HG02885 (cell line): ENCODE measurements around the gene CDON.

Source experiments
- ATAC-seq: cut with Tn5 transposase; IDR thresholded peaks from one replicate; pipeline ENCODE4 v1.9.1; 2021; ENCODE audit warnings: mild to moderate bottlenecking; ENCODE audit not compliant: unreplicated experiment, poor library complexity

Gene CDON, protein sequence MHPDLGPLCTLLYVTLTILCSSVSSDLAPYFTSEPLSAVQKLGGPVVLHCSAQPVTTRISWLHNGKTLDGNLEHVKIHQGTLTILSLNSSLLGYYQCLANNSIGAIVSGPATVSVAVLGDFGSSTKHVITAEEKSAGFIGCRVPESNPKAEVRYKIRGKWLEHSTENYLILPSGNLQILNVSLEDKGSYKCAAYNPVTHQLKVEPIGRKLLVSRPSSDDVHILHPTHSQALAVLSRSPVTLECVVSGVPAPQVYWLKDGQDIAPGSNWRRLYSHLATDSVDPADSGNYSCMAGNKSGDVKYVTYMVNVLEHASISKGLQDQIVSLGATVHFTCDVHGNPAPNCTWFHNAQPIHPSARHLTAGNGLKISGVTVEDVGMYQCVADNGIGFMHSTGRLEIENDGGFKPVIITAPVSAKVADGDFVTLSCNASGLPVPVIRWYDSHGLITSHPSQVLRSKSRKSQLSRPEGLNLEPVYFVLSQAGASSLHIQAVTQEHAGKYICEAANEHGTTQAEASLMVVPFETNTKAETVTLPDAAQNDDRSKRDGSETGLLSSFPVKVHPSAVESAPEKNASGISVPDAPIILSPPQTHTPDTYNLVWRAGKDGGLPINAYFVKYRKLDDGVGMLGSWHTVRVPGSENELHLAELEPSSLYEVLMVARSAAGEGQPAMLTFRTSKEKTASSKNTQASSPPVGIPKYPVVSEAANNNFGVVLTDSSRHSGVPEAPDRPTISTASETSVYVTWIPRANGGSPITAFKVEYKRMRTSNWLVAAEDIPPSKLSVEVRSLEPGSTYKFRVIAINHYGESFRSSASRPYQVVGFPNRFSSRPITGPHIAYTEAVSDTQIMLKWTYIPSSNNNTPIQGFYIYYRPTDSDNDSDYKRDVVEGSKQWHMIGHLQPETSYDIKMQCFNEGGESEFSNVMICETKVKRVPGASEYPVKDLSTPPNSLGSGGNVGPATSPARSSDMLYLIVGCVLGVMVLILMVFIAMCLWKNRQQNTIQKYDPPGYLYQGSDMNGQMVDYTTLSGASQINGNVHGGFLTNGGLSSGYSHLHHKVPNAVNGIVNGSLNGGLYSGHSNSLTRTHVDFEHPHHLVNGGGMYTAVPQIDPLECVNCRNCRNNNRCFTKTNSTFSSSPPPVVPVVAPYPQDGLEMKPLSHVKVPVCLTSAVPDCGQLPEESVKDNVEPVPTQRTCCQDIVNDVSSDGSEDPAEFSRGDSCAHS (N-terminal part only)

DNA sequence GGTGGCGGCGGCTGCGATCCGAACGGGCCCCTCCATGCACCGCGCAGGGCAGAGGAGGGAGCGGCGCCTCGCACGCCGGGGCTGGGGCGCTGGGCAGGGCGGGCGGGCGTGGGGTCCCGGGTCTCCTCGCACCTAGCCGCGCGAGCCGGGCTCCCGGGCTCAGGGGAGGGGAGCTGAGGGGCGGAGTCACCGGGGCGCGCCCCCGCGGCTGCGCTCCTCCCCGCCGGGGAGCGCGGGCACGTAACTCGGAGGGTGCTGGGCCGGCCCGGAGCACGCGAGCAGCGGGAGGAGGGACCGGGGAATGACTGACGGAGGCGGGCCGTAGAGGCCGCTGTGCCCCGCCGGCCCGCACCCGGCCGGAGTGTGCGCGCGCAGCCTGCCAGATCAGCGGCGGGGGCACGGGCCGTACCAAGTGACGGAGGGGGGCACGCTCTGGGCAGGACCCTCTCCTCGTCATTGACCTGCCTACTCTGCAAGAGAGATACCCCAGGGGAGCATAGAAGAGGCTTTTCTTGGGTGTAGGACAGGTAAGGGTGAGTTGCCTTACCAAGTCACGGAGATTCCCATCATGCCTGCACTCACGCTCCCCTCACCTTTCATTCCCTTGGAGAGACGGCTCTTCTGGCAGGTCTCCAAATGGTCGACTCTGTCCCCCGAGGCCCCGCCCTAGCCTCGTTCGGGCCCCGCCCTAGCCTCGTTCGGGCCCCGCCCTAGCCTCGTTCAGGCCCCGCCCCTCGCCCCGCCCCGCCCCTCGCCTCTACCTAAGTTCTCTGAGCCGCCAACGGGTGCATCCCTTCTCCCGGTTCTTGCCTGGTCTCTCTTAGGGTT lies at the start of gene CDON:
TSS of gene CDON (minus strand) at position 188 of the 828 bp plus-strand sequence. CDS start 39,390 bp downstream, outside the sequence.
- ATAC-seq, result peak; percentile 98

DNA sequence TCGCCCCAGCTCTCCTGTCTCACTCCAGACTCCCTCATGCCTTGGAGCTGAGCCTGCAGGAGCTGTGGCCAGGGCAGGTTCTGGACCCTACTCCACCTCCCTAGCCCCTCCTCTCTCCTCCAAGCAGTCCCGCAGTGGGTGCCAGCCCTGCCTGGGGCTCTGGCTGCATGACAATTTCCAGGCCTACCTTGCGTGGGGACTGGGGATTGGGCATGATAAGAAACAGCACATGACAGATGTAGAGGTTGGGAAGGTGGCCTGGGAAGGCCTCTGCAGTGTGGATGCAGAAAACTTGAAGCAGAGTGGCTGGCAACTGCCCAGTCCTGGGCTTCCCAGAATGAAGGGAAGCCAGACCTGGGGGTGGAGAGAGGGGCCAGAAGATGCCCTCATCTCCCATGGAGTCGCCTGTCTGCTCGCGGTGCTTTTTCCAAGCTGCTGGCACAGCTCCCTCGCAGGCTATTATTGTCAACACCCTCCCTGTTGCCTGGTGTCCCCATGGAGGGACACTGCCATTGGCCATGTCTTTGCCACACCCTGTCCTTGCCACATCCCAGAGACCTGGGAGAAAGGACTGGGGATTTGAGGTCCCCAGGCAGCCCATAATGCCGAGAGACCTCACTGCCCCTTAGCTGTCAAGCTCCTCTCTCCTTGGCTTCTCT lies 48.9 kb upstream of the CDON start:
- no peak for ATAC-seq

DNA sequence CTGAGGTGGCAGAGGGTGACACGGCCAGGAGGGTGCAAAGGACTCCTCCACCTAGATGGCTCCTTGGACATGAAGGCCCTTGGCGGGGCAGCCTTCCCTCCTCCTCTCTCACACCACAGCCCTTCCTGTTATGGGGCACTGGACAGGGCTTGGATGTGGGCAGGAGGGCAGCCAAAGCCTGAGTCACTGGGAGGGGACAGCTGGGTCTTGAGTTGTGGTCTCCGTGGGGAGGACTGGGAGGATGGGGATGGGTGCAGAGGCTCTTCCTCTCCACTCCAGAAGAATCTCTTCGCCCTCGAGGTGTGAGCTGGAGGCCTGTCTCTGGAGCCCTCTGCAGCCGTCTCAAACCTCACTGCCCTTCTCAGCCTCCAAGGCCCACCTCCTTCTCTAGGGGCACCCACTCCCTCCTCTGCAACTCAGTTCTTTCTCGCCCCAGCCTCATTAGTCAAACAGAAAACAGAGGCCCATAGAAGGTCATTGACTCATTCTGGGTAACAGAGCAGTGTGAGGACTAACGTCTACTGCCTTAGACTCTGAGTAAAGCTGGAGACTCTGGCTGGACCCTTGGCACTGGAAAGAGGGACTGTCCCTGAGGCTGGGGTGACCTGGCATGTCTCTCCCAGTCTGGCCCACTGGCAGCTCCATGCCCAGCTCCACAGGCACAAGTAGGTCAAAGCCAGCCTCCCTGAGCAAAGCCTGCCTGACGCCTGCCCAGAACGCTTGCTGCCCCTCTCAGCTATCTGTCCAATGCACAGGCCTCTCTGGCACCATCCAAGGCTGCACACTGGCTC lies 47.5 kb upstream of the CDON start:
- ATAC-seq, result peak; percentile 58

DNA sequence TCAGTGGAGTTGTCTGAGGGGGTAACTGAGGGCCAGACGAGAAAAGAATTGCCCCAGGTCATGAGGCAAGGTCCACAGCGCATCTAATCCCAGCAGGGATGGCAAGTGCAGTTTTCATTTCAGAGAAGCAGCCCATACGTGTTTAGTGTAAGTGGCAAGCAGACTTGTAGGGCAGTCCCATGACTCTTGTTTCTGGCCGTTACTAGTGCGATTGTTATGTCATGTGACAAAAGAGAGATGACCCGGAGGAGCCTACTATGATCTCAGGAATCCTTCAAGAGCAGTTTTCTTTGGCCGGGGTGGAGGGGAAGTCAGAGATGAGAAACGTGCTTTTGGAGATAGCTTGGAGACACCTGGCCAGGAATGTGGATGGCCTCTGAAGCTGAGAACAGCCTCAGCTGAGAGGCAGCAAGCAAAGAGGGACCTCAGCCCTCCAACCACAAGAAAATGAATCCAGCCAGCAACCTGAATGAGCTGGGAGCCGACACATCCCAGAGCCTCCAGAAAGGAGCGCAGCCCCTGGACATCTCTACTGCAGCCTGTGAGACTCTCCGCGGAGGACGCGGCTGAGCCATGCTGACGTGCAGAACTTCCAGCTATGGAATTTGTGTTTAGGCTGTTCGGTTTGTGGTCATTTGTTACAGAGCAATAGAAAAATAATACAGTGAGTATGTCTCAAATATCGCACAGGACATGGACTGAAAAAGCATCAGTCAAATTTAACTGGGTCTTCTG lies 44.1 kb upstream of the CDON start:
- ATAC-seq, result no peak

DNA sequence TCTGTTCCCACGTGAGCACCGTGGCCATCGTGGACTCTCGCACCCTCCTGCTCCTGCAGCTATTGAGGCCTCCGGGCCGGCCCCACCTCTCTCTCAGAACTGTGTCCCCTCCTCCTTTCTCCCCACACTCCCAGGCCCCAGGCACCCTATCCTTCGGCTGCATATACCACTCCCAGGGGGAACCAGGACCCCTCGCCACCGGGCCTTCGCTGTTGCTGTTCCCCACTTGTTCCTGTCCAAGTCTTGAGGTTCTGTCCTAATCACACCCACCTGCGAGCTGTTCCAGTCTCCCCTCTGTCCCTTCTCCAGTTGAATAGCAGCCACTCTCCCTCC lies 43.0 kb upstream of the CDON start:
- ATAC-seq, result no peak

DNA sequence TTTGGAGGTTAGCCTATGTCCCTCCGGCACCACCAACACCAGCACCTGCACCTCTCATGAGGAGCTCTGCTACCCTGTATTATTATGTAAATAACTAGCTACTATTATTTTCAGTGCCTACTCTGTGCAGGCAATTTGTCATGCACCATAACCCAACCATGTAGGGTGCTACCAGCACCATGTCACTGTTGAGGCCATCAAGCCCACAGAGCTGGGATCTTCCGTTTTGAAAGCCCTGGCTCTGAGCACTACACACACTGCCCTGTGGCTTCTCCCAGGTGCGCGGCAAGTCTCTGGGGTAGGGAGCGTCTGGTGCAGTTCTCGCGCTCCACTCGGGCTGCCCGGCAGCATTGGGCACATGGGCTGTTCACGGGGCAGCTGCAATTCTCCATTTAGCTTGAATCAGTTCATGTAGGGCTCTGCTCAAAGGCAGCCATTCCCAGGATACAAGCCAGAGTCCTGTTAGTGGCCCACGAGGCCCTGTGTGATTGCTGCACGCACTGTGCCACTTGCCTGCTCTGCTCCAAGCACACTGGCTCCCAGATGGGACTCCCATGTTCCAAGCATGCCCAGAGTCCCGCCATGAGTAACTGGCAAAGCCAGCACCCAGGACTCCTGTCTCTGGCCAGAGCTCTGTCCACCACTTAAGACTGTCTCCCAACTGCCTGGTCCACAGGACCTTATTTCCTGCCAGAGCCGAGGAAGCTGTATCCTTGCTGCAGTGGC lies 42.5 kb upstream of the CDON start:
- ATAC-seq, result no peak

DNA sequence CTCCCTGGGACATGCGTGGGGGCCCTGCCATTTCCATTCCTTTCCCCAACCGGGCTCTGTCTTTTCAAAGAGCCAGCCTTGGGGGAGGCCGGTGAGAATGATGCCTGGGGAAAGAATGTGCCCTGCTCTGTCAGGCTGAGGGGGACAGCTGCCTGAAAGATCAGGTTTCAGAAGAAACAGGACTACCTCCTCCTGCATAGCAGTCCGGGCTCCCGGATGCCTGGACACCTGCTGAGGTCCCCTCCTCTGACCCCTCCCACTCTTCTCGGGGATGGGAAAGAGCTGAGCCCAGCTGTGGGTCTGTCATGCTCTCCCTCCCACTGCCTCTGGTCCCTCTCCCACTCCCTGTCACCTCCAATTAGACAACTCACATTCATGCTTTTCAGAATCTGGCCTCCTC lies 41.8 kb upstream of the CDON start:
- ATAC-seq, result no peak

DNA sequence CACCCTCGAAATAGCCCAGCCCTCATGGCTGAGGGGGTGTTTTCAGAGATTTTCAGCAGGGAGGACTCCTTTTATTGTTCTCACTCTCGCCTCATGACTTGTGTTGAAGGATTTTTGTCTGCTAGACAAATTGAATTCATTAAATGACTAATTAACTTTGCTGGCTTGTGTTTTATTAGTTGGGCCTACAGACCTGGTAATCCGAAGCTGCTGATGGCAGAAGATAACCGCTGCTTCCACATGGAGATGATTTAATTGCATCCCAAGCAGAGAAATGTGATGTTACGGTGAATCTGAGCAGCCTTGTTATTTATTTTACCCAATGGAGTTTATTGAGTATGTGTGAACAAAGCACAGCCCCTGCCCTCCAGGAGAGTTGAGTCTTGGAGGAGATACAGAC lies 40.5 kb upstream of the CDON start:
- ATAC-seq, result no peak

DNA sequence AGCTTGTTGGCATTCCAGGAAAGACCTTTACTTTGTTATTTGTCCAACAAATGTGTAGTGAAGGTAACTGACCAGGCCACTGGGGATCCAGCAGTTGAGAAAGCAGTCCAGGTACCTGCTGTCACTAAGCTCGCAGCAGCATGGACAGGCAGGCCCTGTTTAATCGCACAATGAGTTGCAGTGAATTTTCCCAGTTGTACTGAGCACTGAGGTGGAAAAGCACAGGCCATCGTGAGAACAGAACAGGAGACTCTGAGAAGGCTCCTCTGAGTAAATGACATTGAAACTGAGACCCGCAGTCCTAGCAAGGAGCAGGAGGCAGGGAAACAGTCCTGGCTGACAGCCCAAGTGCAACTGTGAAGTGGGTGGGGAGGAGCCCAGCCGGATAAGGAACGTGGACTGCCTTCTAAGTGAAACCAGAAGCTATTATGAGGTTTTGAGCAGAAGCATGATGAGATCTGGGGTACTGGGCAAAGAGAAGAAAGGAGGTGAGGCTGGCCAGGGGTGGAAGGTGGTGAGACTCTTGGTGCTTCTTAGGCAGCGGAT lies 39.8 kb upstream of the CDON start:
- ATAC-seq, result no peak

DNA sequence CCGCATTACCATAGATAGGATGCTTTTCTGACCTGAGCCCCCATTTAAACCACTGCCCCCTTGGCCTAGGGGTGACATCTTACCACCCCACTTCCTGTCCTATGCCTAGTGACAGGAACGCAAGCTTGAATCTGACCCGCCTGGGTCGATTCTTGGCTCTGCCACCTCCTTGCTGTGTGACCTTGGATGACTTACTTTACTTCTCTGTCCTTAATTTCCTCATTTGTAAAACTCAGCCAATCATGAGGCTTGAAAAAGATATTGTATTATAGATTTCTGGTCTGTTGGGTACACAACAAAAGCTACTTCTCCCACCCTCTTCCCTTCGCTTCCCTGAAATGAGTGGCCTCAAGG lies 39.2 kb upstream of the CDON start:
- ATAC-seq, result no peak

DNA sequence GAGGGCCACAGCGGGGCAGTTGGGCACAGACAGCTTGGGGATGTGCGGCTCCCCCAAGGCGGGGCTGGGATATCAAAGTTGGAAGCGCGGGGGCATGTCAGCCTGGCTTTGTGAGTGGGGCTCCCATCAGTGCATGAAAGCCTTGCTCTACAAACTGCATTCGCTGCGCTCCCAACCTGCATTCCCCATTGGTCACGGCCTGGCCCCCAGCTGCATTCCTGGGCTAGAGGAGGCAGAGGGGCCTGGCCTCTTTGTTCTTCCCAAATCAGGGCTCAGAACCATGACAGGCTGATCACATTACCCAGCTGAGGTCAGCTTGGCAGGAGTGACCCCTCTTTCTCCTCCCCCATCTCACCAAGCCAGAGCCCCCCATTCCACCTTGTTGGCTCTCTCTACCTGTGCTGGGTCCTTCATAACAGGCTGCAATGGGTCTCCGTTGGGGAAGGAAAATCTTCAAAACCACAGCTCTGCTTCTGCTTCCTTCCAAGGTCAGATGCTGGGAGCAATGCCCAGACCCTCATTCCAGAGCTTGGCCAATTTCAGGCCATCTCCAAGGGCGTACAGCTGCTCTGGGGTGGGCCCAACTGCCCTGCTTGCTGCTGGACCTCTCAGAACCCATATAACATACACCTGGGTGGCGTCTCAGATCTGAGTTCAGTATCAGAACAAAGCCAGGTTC lies 38.7 kb upstream of the CDON start:
- ATAC-seq, result no peak

DNA sequence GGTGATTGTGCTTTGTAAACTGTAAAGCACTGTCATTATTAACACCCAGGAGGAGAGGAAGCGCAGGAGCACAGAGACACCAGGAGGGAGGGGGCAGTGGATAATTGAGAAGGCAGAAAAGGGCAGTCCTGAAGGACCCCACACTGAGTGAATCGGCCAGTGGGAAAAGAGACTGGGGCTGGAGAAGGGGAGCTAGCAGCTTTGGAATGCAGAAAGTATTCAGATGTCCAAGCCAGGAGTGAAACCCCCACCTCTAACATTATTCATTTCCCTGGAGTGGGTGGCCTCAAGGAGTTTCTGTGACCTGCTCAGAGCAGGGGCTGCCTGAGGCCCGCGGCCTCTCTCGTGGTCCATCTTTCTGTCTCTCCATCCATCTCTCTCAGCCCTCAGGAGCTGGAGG lies 38.0 kb upstream of the CDON start:
- ATAC-seq, result no peak

DNA sequence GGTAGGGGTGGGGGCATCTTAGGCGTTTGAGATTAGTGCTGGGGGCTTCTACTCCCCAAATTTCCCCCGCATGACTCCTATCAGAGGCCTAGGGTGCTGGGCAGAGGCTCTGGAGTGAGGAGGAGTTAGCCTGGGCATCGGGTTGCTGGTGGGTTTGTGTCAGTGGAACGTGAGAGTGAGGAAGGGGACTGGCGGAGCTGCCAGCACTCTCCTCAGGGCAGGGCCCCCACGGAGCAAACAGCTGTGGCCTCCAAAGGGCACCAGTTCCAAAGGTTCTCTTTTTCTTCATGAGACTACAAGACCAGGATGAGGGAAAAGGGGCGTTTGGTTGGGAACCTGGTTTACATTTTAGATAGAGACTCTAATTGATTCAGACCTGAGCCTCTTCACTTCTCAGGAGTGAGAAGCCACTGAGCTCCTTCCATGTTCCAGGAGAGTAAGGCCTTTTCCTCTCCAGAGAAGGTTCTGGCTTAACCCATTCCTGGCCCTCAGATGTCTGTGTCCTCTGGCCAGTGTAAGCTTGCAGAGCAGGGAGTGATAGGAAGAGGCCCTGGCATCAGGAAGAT lies 35.6 kb upstream of the CDON start:
- ATAC-seq, result no peak

DNA sequence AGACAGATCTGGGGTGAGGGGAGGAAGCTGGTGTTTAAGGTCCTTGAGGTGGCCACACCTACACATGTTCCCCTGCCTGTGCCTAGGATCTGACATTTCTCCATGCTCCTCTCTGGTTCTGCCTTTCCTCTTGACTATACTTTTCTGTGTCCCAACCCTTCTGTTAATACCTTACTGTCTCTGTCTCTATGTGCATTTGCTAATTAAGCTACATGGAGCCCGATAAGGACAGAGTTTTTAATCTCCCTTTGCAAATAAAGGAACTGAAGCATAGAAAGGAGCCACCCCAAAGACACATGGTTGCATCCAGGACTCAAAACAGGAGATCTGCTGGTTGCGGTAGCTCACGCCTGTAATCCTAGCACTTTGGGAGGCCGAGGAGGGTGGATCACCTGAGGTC lies 33.1 kb upstream of the CDON start:
- no peak for ATAC-seq

DNA sequence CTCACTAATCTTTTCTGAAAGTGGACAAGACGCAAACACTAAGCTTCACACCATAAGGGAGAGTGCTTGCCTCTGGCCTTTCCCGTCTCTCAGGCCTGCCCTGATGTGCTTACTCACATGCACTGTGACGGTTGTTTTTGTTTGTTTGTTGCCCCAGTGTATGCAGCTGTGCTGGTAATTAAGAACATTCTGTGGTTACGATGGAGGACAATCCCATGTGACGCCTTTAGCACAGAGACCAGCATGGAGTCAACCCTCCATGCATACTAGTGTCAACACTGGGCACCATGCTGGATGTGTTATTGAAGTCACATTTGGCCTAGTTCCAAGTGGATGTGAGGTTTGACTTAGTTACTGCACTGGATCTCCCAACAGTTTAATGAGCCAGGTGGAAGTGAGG lies 27.8 kb upstream of the CDON start:
- ATAC-seq, result no peak

DNA sequence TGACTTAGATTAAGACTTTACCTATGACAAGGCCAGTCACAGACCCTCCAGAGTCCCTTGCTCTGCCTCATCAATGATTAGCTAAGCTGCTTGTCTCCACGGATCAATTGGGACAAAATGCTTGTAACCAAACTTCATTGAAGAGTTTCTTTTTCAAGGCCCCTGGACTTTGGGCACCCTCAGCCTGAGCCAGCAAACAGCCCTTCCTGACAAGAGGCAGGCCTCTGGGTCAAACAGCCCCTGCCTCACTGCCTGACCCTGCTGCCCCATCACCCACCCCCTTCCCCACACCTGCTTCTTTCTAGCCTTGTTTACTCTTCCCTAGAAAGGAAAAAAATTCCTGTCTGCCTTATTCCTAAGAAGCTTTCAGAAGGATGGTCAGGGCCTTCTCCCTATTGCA lies 26.3 kb upstream of the CDON start:
- ATAC-seq, result no peak
